ENCODE data around the gene TBC1D22A. TPM values are rescaled to one million over a fixed set of nuclear protein-coding genes. Genes with fewer than 3 reads are reported as not detected.

TBC1D22A gene
- polyA plus RNA-seq, 4 donors: 17.7 to 26.4 (median 21.0) TPM

GRCh38 chr22:46851941-46852340 is 89.5 kb downstream of the TBC1D22A start:
- H3K9me3 ChIP-seq (ENCODE audit: control insufficient read depth in 2 of 2, insufficient read depth in 1 of 2, low read depth in 1 of 2, low read length in 1 of 2): no peaks in the 10 kb centered on the region
- H3K4me1 ChIP-seq (ENCODE audit: control insufficient read depth in 3 of 3, insufficient read depth in 2 of 3, low read depth in 1 of 3, low read length in 2 of 3): peaks cover 0 to 5% (median 0%) of the 10 kb centered on the region in 3 donors
- FAIRE-seq: no peak
- DNase-seq: no peak
- no peak overlapping the region for H3K27ac ChIP-seq (ENCODE audit: low read depth in 1 of 3, low read length in 2 of 3)
- H3K36me3 ChIP-seq (ENCODE audit: control insufficient read depth in 3 of 3, insufficient read depth in 2 of 3, low read depth in 1 of 3, low read length in 3 of 3): peaks cover 0 to 23% (median 0%) of the 10 kb centered on the region in 3 donors
- no peak overlapping the region for H3K4me3 ChIP-seq (ENCODE audit: low read depth in 1 of 3, low read length in 3 of 3)
- WGBS, 3 donors: 88 to 95% (median 92%) methylated on average over 9 of the region's 9 CpGs
- no peaks in the 10 kb centered on the region for H3K27me3 ChIP-seq (ENCODE audit: control insufficient read depth in 3 of 3, insufficient read depth in 3 of 3, low read length in 3 of 3)

GRCh38 chr22:46852771-46853170 is 90.3 kb downstream of the TBC1D22A start:
- peaks cover 0 to 5% (median 0%) of the 10 kb centered on the region in 3 donors for H3K4me1 ChIP-seq (ENCODE audit: control insufficient read depth in 3 of 3, insufficient read depth in 2 of 3, low read depth in 1 of 3, low read length in 2 of 3)
- no peak overlapping the region for H3K4me3 ChIP-seq (ENCODE audit: low read depth in 1 of 3, low read length in 3 of 3)
- DNase-seq (no peak), FAIRE-seq (no peak)
- WGBS, 3 donors: 96 to 98% (median 96%) methylated on average over 14 of the region's 14 CpGs
- no peak overlapping the region for H3K27ac ChIP-seq (ENCODE audit: low read depth in 1 of 3, low read length in 2 of 3)
- H3K27me3 ChIP-seq (ENCODE audit: control insufficient read depth in 3 of 3, insufficient read depth in 3 of 3, low read length in 3 of 3): no peaks in the 10 kb centered on the region
- H3K9me3 ChIP-seq (ENCODE audit: control insufficient read depth in 2 of 2, insufficient read depth in 1 of 2, low read depth in 1 of 2, low read length in 1 of 2): no peaks in the 10 kb centered on the region
- H3K36me3 ChIP-seq (ENCODE audit: control insufficient read depth in 3 of 3, insufficient read depth in 2 of 3, low read depth in 1 of 3, low read length in 3 of 3): peaks cover 0 to 23% (median 0%) of the 10 kb centered on the region in 3 donors

GRCh38 chr22:46853191-46853590 is 90.7 kb downstream of the TBC1D22A start:
- Histone ChIP-seq H3K4me1 (ENCODE audit: control insufficient read depth in 3 of 3, insufficient read depth in 2 of 3, low read depth in 1 of 3, low read length in 2 of 3) (peaks cover 0 to 5% (median 0%) of the 10 kb centered on the region in 3 donors), H3K4me3 (ENCODE audit: low read depth in 1 of 3, low read length in 3 of 3) (no peak overlapping the region), H3K27ac (ENCODE audit: low read depth in 1 of 3, low read length in 2 of 3) (no peak overlapping the region), H3K27me3 (ENCODE audit: control insufficient read depth in 3 of 3, insufficient read depth in 3 of 3, low read length in 3 of 3) (no peaks in the 10 kb centered on the region), H3K9me3 (ENCODE audit: control insufficient read depth in 2 of 2, insufficient read depth in 1 of 2, low read depth in 1 of 2, low read length in 1 of 2) (no peaks in the 10 kb centered on the region), H3K36me3 (ENCODE audit: control insufficient read depth in 3 of 3, insufficient read depth in 2 of 3, low read depth in 1 of 3, low read length in 3 of 3) (peaks cover 0 to 23% (median 0%) of the 10 kb centered on the region in 3 donors)
- DNase-seq (no peak), FAIRE-seq (no peak)
- 92 to 96% (median 94%) methylated on average over 16 of the region's 16 CpGs for WGBS, 3 donors

GRCh38 chr22:46854125-46854870 is 91.8 kb downstream of the TBC1D22A start:
- peaks cover 0 to 7% of the 10 kb centered on the region in 2 donors for H3K9me3 ChIP-seq (ENCODE audit: control insufficient read depth in 2 of 2, insufficient read depth in 1 of 2, low read depth in 1 of 2, low read length in 1 of 2)
- peaks cover 0 to 5% (median 0%) of the 10 kb centered on the region in 3 donors for H3K4me1 ChIP-seq (ENCODE audit: control insufficient read depth in 3 of 3, insufficient read depth in 2 of 3, low read depth in 1 of 3, low read length in 2 of 3)
- WGBS, 3 donors: 70 to 75% (median 73%) methylated on average over 18 of the region's 18 CpGs
- FAIRE-seq (no peak), DNase-seq (peak in 1 of 2 donors; percentile 76)
- H3K27ac ChIP-seq (ENCODE audit: low read depth in 1 of 3, low read length in 2 of 3): peak overlapping the region in 2 of 3 donors; percentile 33 to 37
- no peak overlapping the region for H3K4me3 ChIP-seq (ENCODE audit: low read depth in 1 of 3, low read length in 3 of 3)
- H3K36me3 ChIP-seq (ENCODE audit: control insufficient read depth in 3 of 3, insufficient read depth in 2 of 3, low read depth in 1 of 3, low read length in 3 of 3): peaks cover 0 to 25% (median 0%) of the 10 kb centered on the region in 3 donors
- H3K27me3 ChIP-seq (ENCODE audit: control insufficient read depth in 3 of 3, insufficient read depth in 3 of 3, low read length in 3 of 3): no peaks in the 10 kb centered on the region

- WGBS, 3 donors: 91 to 97% (median 93%) methylated on average over 12 of the region's 12 CpGs
- Histone ChIP-seq H3K27me3 (ENCODE audit: control insufficient read depth in 3 of 3, insufficient read depth in 3 of 3, low read length in 3 of 3) (no peaks in the 10 kb centered on the region), H3K27ac (ENCODE audit: low read depth in 1 of 3, low read length in 2 of 3) (no peak overlapping the region), H3K36me3 (ENCODE audit: control insufficient read depth in 3 of 3, insufficient read depth in 2 of 3, low read depth in 1 of 3, low read length in 3 of 3) (peaks cover 0 to 23% (median 0%) of the 10 kb centered on the region in 3 donors), H3K4me3 (ENCODE audit: low read depth in 1 of 3, low read length in 3 of 3) (no peak overlapping the region), H3K4me1 (ENCODE audit: control insufficient read depth in 3 of 3, insufficient read depth in 2 of 3, low read depth in 1 of 3, low read length in 2 of 3) (peaks cover 0 to 5% (median 0%) of the 10 kb centered on the region in 3 donors), H3K9me3 (ENCODE audit: control insufficient read depth in 2 of 2, insufficient read depth in 1 of 2, low read depth in 1 of 2, low read length in 1 of 2) (peaks cover 0 to 8% of the 10 kb centered on the region in 2 donors)
- DNase-seq (no peak), FAIRE-seq (no peak)
These were observed 93.2 kb downstream of the TBC1D22A start for GRCh38 chr22:46855681-46856080.

GRCh38 chr22:46856661-46857060 is 94.2 kb downstream of the TBC1D22A start:
- FAIRE-seq: no peak
- WGBS, 3 donors: 84 to 97% (median 93%) methylated on average over 3 of the region's 3 CpGs
- no peak overlapping the region for H3K4me3 ChIP-seq (ENCODE audit: low read depth in 1 of 3, low read length in 3 of 3)
- H3K4me1 ChIP-seq (ENCODE audit: control insufficient read depth in 3 of 3, insufficient read depth in 2 of 3, low read depth in 1 of 3, low read length in 2 of 3): peaks cover 0 to 5% (median 0%) of the 10 kb centered on the region in 3 donors
- peaks cover 0 to 20% (median 0%) of the 10 kb centered on the region in 3 donors for H3K36me3 ChIP-seq (ENCODE audit: control insufficient read depth in 3 of 3, insufficient read depth in 2 of 3, low read depth in 1 of 3, low read length in 3 of 3)
- H3K27me3 ChIP-seq (ENCODE audit: control insufficient read depth in 3 of 3, insufficient read depth in 3 of 3, low read length in 3 of 3): no peaks in the 10 kb centered on the region
- no peak for DNase-seq
- no peak overlapping the region for H3K27ac ChIP-seq (ENCODE audit: low read depth in 1 of 3, low read length in 2 of 3)
- H3K9me3 ChIP-seq (ENCODE audit: control insufficient read depth in 2 of 2, insufficient read depth in 1 of 2, low read depth in 1 of 2, low read length in 1 of 2): peaks cover 0 to 9% of the 10 kb centered on the region in 2 donors

- no peaks in the 10 kb centered on the region for H3K27me3 ChIP-seq (ENCODE audit: control insufficient read depth in 3 of 3, insufficient read depth in 3 of 3, low read length in 3 of 3)
- no peak for FAIRE-seq
- WGBS, 3 donors: 89 to 94% (median 93%) methylated on average over 9 of the region's 9 CpGs
- DNase-seq: no peak
- peaks cover 0 to 9% of the 10 kb centered on the region in 2 donors for H3K9me3 ChIP-seq (ENCODE audit: control insufficient read depth in 2 of 2, insufficient read depth in 1 of 2, low read depth in 1 of 2, low read length in 1 of 2)
- H3K27ac ChIP-seq (ENCODE audit: low read depth in 1 of 3, low read length in 2 of 3): no peak overlapping the region
- H3K36me3 ChIP-seq (ENCODE audit: control insufficient read depth in 3 of 3, insufficient read depth in 2 of 3, low read depth in 1 of 3, low read length in 3 of 3): peaks cover 0 to 17% (median 0%) of the 10 kb centered on the region in 3 donors
- no peak overlapping the region for H3K4me3 ChIP-seq (ENCODE audit: low read depth in 1 of 3, low read length in 3 of 3)
- peaks cover 0 to 5% (median 0%) of the 10 kb centered on the region in 3 donors for H3K4me1 ChIP-seq (ENCODE audit: control insufficient read depth in 3 of 3, insufficient read depth in 2 of 3, low read depth in 1 of 3, low read length in 2 of 3)
These were observed 94.9 kb downstream of the TBC1D22A start for GRCh38 chr22:46857142-46857884.

- no peak for DNase-seq
- Histone ChIP-seq H3K9me3 (ENCODE audit: control insufficient read depth in 2 of 2, insufficient read depth in 1 of 2, low read depth in 1 of 2, low read length in 1 of 2) (peaks cover 0 to 9% of the 10 kb centered on the region in 2 donors), H3K36me3 (ENCODE audit: control insufficient read depth in 3 of 3, insufficient read depth in 2 of 3, low read depth in 1 of 3, low read length in 3 of 3) (peaks cover 0 to 13% (median 0%) of the 10 kb centered on the region in 3 donors), H3K4me3 (ENCODE audit: low read depth in 1 of 3, low read length in 3 of 3) (no peak overlapping the region), H3K27me3 (ENCODE audit: control insufficient read depth in 3 of 3, insufficient read depth in 3 of 3, low read length in 3 of 3) (no peaks in the 10 kb centered on the region), H3K4me1 (ENCODE audit: control insufficient read depth in 3 of 3, insufficient read depth in 2 of 3, low read depth in 1 of 3, low read length in 2 of 3) (peaks cover 0 to 5% (median 0%) of the 10 kb centered on the region in 3 donors), H3K27ac (ENCODE audit: low read depth in 1 of 3, low read length in 2 of 3) (no peak overlapping the region)
- no peak for FAIRE-seq
- WGBS, 3 donors: 85 to 97% (median 95%) methylated on average over 6 of the region's 6 CpGs
These were observed 95.4 kb downstream of the TBC1D22A start for GRCh38 chr22:46857885-46858143.
